Stimulated activated CD4-positive, alpha-beta T cell treated with anti-CD3 and anti-CD28 coated beads, Interleukin-1b, Interleukin-23, amount 100 ng/mL, for 48 hours (primary cell): Measurements from ENCODE around the gene PLN.

Experiments
- DNase-seq: peaks from one replicate; pipeline ENCODE4 v3.0.0-alpha.2; 2020

The PLN gene

GRCh38 chr6:118548136-118548535 lies at the start of gene PLN:
PLN (plus strand) TSS chr6:118548296; CDS start chr6:118558922, 10,626 bp downstream.
- no peak for DNase-seq

- DNase-seq = no peak
These were observed 47.7 kb upstream of the PLN start for GRCh38 chr6:118500130-118501015.

GRCh38 chr6:118501099-118501498 lies 47.0 kb upstream of the PLN start:
- DNase-seq = no peak

GRCh38 chr6:118501765-118502164 lies 46.3 kb upstream of the PLN start:
- DNase-seq = no peak

- DNase-seq = no peak
These were observed 45.9 kb upstream of the PLN start for GRCh38 chr6:118502169-118502568.

GRCh38 chr6:118504611-118505010 lies 43.5 kb upstream of the PLN start:
- DNase-seq = no peak

- no peak for DNase-seq
These were observed 42.4 kb upstream of the PLN start for GRCh38 chr6:118505656-118506055.

GRCh38 chr6:118506071-118506638 lies 41.9 kb upstream of the PLN start:
- DNase-seq = no peak

GRCh38 chr6:118507636-118508035 lies 40.5 kb upstream of the PLN start:
- DNase-seq = no peak

- DNase-seq = no peak
These were observed 39.0 kb upstream of the PLN start for GRCh38 chr6:118509009-118509617.

GRCh38 chr6:118511930-118512715 lies 36.0 kb upstream of the PLN start:
- DNase-seq = no peak

GRCh38 chr6:118514689-118515088 lies 33.4 kb upstream of the PLN start:
- no peak for DNase-seq

GRCh38 chr6:118522422-118522821 lies 25.7 kb upstream of the PLN start:
- DNase-seq = no peak

GRCh38 chr6:118523216-118523615 lies 24.9 kb upstream of the PLN start:
- no peak for DNase-seq

- no peak for DNase-seq
These were observed 23.4 kb upstream of the PLN start for GRCh38 chr6:118524686-118525085.

GRCh38 chr6:118525913-118526780 lies 21.9 kb upstream of the PLN start:
- no peak for DNase-seq

- DNase-seq = no peak
These were observed 20.0 kb upstream of the PLN start for GRCh38 chr6:118528129-118528528.

- no peak for DNase-seq
These were observed 18.3 kb upstream of the PLN start for GRCh38 chr6:118529756-118530155.

GRCh38 chr6:118530942-118531341 lies 17.2 kb upstream of the PLN start:
- no peak for DNase-seq

- no peak for DNase-seq
These were observed 12.8 kb upstream of the PLN start for GRCh38 chr6:118535176-118535844.

GRCh38 chr6:118536478-118536877 lies 11.6 kb upstream of the PLN start:
- no peak for DNase-seq

- DNase-seq = no peak
These were observed 10.5 kb upstream of the PLN start for GRCh38 chr6:118537574-118537973.
